ENCODE data around the gene ATXN1.
"Not testable (repeated sequence)": the region's sequence is repeated elsewhere in the genome, so short reads cannot be mapped to it uniquely, and the experiment has no call there.

Gene ATXN1

GRCh38 chr6:16760516-16761470 lies at the start of gene ATXN1:
Gene ATXN1, minus strand, starts transcription at chr6:16761460.
- peak; percentile 54 for DNase-seq

- no peak for DNase-seq
Measured at GRCh38 chr6:16810411-16810810, 49.2 kb upstream of the ATXN1 start.

- DNase-seq = no peak
Measured at GRCh38 chr6:16809753-16810358, 48.6 kb upstream of the ATXN1 start.

GRCh38 chr6:16807956-16808355 lies 46.7 kb upstream of the ATXN1 start:
- no peak for DNase-seq

- no peak for DNase-seq
Measured at GRCh38 chr6:16806363-16806762, 45.1 kb upstream of the ATXN1 start.

- DNase-seq = no peak
Measured at GRCh38 chr6:16805243-16805950, 44.1 kb upstream of the ATXN1 start.

GRCh38 chr6:16804546-16805242 lies 43.4 kb upstream of the ATXN1 start:
- no peak for DNase-seq

GRCh38 chr6:16803294-16804200 lies 42.3 kb upstream of the ATXN1 start:
- no peak for DNase-seq

- no peak for DNase-seq
Measured at GRCh38 chr6:16802071-16802470, 40.8 kb upstream of the ATXN1 start.

GRCh38 chr6:16800942-16801341 lies 39.7 kb upstream of the ATXN1 start:
- no peak for DNase-seq

GRCh38 chr6:16800341-16800740 lies 39.1 kb upstream of the ATXN1 start:
- DNase-seq = no peak

- DNase-seq = no peak
Measured at GRCh38 chr6:16799279-16800193, 38.3 kb upstream of the ATXN1 start.

- no peak for DNase-seq
Measured at GRCh38 chr6:16793828-16794412, 32.7 kb upstream of the ATXN1 start.

GRCh38 chr6:16789329-16790038 lies 28.2 kb upstream of the ATXN1 start:
- no peak for DNase-seq

- DNase-seq = no peak
Measured at GRCh38 chr6:16787128-16787682, 25.9 kb upstream of the ATXN1 start.

GRCh38 chr6:16785496-16785895 lies 24.2 kb upstream of the ATXN1 start:
- no peak for DNase-seq

- DNase-seq = not testable (repeated sequence)
Measured at GRCh38 chr6:16784957-16785356, 23.7 kb upstream of the ATXN1 start.

- DNase-seq = no peak
Measured at GRCh38 chr6:16783952-16784565, 22.8 kb upstream of the ATXN1 start.

GRCh38 chr6:16783509-16783908 lies 22.2 kb upstream of the ATXN1 start:
- no peak for DNase-seq

All from activated CD4-positive, CD25-positive, alpha-beta regulatory T cell treated with anti-CD3 and anti-CD28 coated beads, Interleukin-2, amount 50 U/mL, for 72 hours (primary cell).